Endodermal cell (in vitro differentiated cells): ENCODE data around the gene SLC37A4. TPM values are rescaled to one million over a fixed set of nuclear protein-coding genes. Genes with fewer than 3 reads are reported as not detected.
"Not testable (repeated sequence)": the region's sequence is repeated elsewhere in the genome, so short reads cannot be mapped to it uniquely, and the experiment has no call there.

Source experiments
- DNase-seq: peaks from one replicate; pipeline ENCODE4 v3.0.0-alpha.2; 2017
- H3K27ac ChIP-seq: 2 replicates; pipeline ENCODE4 v1.5.1; 2013; ENCODE audit warnings: mild to moderate bottlenecking, low read depth, low read length, moderate library complexity
- H3K27me3 ChIP-seq: 2 replicates; pipeline ENCODE4 v1.6.1; 2013; ENCODE audit warnings: mild to moderate bottlenecking, low read length, moderate library complexity; ENCODE audit not compliant: insufficient read depth, control insufficient read depth, poor library complexity, severe bottlenecking
- H3K36me3 ChIP-seq: 2 replicates; pipeline ENCODE4 v1.7.0; 2013; ENCODE audit warnings: mild to moderate bottlenecking, low read length, moderate library complexity; ENCODE audit not compliant: control insufficient read depth, insufficient read depth
- H3K4me1 ChIP-seq: one replicate; pipeline ENCODE4 v1.7.0; 2013; ENCODE audit warnings: low read length; ENCODE audit not compliant: control insufficient read depth, insufficient read depth
- H3K4me3 ChIP-seq: 2 replicates; pipeline ENCODE4 v1.5.1; 2013; ENCODE audit warnings: mild to moderate bottlenecking, low read length, moderate library complexity
- H3K9ac ChIP-seq: 2 replicates; pipeline ENCODE4 v1.6.1; 2013; ENCODE audit warnings: mild to moderate bottlenecking, low read length, moderate library complexity; ENCODE audit not compliant: poor library complexity, severe bottlenecking; ENCODE audit errors: extremely low read depth
- H3K9me3 ChIP-seq: 2 replicates; pipeline ENCODE4 v1.6.1; 2013; ENCODE audit warnings: mild to moderate bottlenecking, low read length, moderate library complexity; ENCODE audit not compliant: control insufficient read depth
- H3K27ac Mint-ChIP-seq: 2 replicates; pipeline ENCODE4 v1.8.0; 2020; ENCODE audit warnings: mixed read lengths
- H3K27me3 Mint-ChIP-seq: 2 replicates; pipeline ENCODE4 v1.8.0; 2021; ENCODE audit warnings: mild to moderate bottlenecking, mixed read lengths; ENCODE audit not compliant: insufficient read depth
- H3K36me3 Mint-ChIP-seq: 2 replicates; pipeline ENCODE4 v1.8.0; 2020; ENCODE audit warnings: low read depth, mixed read lengths
- H3K4me1 Mint-ChIP-seq: 2 replicates; pipeline ENCODE4 v1.8.0; 2020; ENCODE audit warnings: mixed read lengths
- H3K4me3 Mint-ChIP-seq: 2 replicates; pipeline ENCODE4 v1.8.0; 2020; ENCODE audit warnings: mild to moderate bottlenecking, moderate library complexity, mixed read lengths
- H3K9me3 Mint-ChIP-seq: 2 replicates; pipeline ENCODE4 v1.8.0; 2020; ENCODE audit warnings: mild to moderate bottlenecking, mixed read lengths
- CTCF ChIP-seq: fragments of 200-600 bp; sonication (generic); conservative IDR thresholded peaks from 2 replicates; pipeline ENCODE4 v1.5.0; 2021; ENCODE audit warnings: antibody characterized with exemption, mild to moderate bottlenecking
- WGBS, 2 experiments: methylation state at CpG; one replicate each; pipeline versions ENCODE4 v1.1.5 to v1.1.7; 2013; ENCODE audit warnings: missing lambda C conversion rate in 2 of 2, mixed read lengths in 1 of 2; ENCODE audit not compliant: insufficient coverage in 1 of 2, insufficient read length in 1 of 2; 5-methylcytosine and 5-hydroxymethylcytosine counted together
- total RNA-seq, 2 donors: library from RNA; stranded (reverse); fragmentation: NEBNext Ultra II Directional in 1 of 2; extraction: Animal tissue kit (Norgen Biotek cat#: 25700) in 1 of 2; gene quantifications; 2 replicates in 1 of 2; 3 replicates in 1 of 2; pipeline ENCODE4 v1.2.1, GENCODE V29; 2021

SLC37A4 gene
- total RNA-seq, 2 donors from 2014 or later = 63.6 to 75.3 TPM

GRCh38 chr11:119044708-119045107 lies 14.0 kb upstream of the SLC37A4 start:
- Mint-ChIP-seq H3K27me3 (no peaks in the 10 kb centered on the region), H3K9me3 (no peaks in the 10 kb centered on the region), H3K36me3 (peaks cover 51% of the 10 kb centered on the region), H3K27ac (no peak overlapping the region), H3K4me3 (no peak overlapping the region), H3K4me1 (peaks cover 13% of the 10 kb centered on the region)
- H3K27ac ChIP-seq = no peak overlapping the region
- WGBS, 2 experiments = 87 to 91% methylated on average over 3 to 6 of the region's 6 CpGs
- peaks cover 60% of the 10 kb centered on the region for H3K36me3 ChIP-seq
- H3K27me3 ChIP-seq = no peaks in the 10 kb centered on the region
- DNase-seq = peak; percentile 69
- H3K4me1 ChIP-seq = no peaks in the 10 kb centered on the region
- H3K9ac ChIP-seq = no peak overlapping the region
- peak; percentile 66 for TF ChIP-seq CTCF
- no peak overlapping the region for H3K4me3 ChIP-seq
- H3K9me3 ChIP-seq = no peaks in the 10 kb centered on the region

- Mint-ChIP-seq H3K9me3 (no peaks in the 10 kb centered on the region), H3K4me3 (no peak overlapping the region), H3K27ac (no peak overlapping the region), H3K36me3 (peaks cover 34% of the 10 kb centered on the region), H3K4me1 (peaks cover 23% of the 10 kb centered on the region), H3K27me3 (no peaks in the 10 kb centered on the region)
- DNase-seq = no peak
- H3K9ac ChIP-seq = no peak overlapping the region
- peaks cover 42% of the 10 kb centered on the region for H3K36me3 ChIP-seq
- H3K4me3 ChIP-seq = no peak overlapping the region
- no peak overlapping the region for H3K27ac ChIP-seq
- WGBS, 2 experiments = 85 to 91% methylated on average over 9 of the region's 9 CpGs
- no peak for TF ChIP-seq CTCF
- no peaks in the 10 kb centered on the region for H3K9me3 ChIP-seq
- no peaks in the 10 kb centered on the region for H3K27me3 ChIP-seq
- H3K4me1 ChIP-seq = peaks cover 4% of the 10 kb centered on the region
Measured at GRCh38 chr11:119042927-119043326, 12.2 kb upstream of the SLC37A4 start.

- H3K4me1 ChIP-seq = peaks cover 4% of the 10 kb centered on the region
- H3K27me3 ChIP-seq = no peaks in the 10 kb centered on the region
- peaks cover 32% of the 10 kb centered on the region for H3K36me3 ChIP-seq
- H3K9ac ChIP-seq = no peak overlapping the region
- Mint-ChIP-seq H3K27me3 (no peaks in the 10 kb centered on the region), H3K27ac (no peak overlapping the region), H3K36me3 (peaks cover 26% of the 10 kb centered on the region), H3K4me1 (peaks cover 23% of the 10 kb centered on the region), H3K9me3 (no peaks in the 10 kb centered on the region), H3K4me3 (no peak overlapping the region)
- whole genome bisulfite sequencing, 2 experiments = 88 to 93% methylated on average over 3 of the region's 4 CpGs
- DNase-seq = no peak
- H3K27ac ChIP-seq = no peak overlapping the region
- no peaks in the 10 kb centered on the region for H3K9me3 ChIP-seq
- no peak for TF ChIP-seq CTCF
- H3K4me3 ChIP-seq = no peak overlapping the region
Measured at GRCh38 chr11:119041821-119042514, 11.3 kb upstream of the SLC37A4 start.

- H3K27me3 ChIP-seq, H3K4me1 ChIP-seq, H3K9ac ChIP-seq, H3K9me3 Mint-ChIP-seq, DNase-seq, H3K36me3 Mint-ChIP-seq, H3K27me3 Mint-ChIP-seq, H3K27ac ChIP-seq, H3K4me3 ChIP-seq, H3K9me3 ChIP-seq, H3K36me3 ChIP-seq: not testable (repeated sequence)
- peak overlapping the region; percentile 73 for H3K27ac Mint-ChIP-seq
- peaks cover 14% of the 10 kb centered on the region for H3K4me1 Mint-ChIP-seq
- 66 to 95% methylated on average over 3 to 7 of the region's 11 CpGs for WGBS, 2 experiments
- peak overlapping the region; percentile 5 for H3K4me3 Mint-ChIP-seq
Measured at GRCh38 chr11:119039471-119039870, 8.8 kb upstream of the SLC37A4 start.
